IMR-90 (cell line): ENCODE results near the gene TBP. TPM values are rescaled to one million over a fixed set of nuclear protein-coding genes. Genes with fewer than 3 reads are reported as not detected.

Experiments
- ATAC-seq: fragments of 200-7000 bp; cut with Tn5 transposase; 2 replicates; pipeline ENCODE4 v1.9.1; 2020; ENCODE audit warnings: low read depth, mild to moderate bottlenecking, moderate library complexity
- BruUV-seq: library from RNA; stranded (reverse); fragments of 400-500 nt; replicated peaks from 2 replicates; lab custom pipeline; 2021; lab: Mats Ljungman, UMichigan
- CTCF ChIA-PET: fragments of 300-600 bp; formaldehyde crosslinking; extraction: SDS; loops from one replicate; lab custom pipeline; 2021; ENCODE audit warnings: antibody characterized with exemption; lab: Yijun Ruan, JAX
- POLR2A ChIA-PET: fragments of 300-600 bp; sonication (Branson Sonifier 250); formaldehyde crosslinking; loops from one replicate; lab custom pipeline; 2022; ENCODE audit warnings: antibody characterized with exemption; ENCODE audit not compliant: unreplicated experiment; lab: Charles Lee
- DNase-seq: peaks from one replicate; pipeline ENCODE4 v3.0.0; 2013
- H2AFZ ChIP-seq: replicated peaks from 2 replicates; pipeline ENCODE3; 2013; ENCODE audit warnings: low read length, mild to moderate bottlenecking; ENCODE audit not compliant: poor library complexity
- H2AK5ac ChIP-seq: 2 replicates; pipeline ENCODE4 v1.6.1; 2013; ENCODE audit warnings: low read depth, low read length, inconsistent platforms
- H2AK9ac ChIP-seq: replicated peaks from 2 replicates; pipeline ENCODE3; 2013; ENCODE audit warnings: mild to moderate bottlenecking, low read depth, low read length, moderate library complexity; ENCODE audit not compliant: poor library complexity
- H2BK120ac ChIP-seq: 2 replicates; pipeline ENCODE4 v1.6.1; 2013; ENCODE audit warnings: low read depth, low read length, inconsistent platforms
- H2BK15ac ChIP-seq: 3 replicates; pipeline ENCODE4 v1.6.1; 2013; ENCODE audit warnings: low read depth, low read length, inconsistent platforms
- H2BK20ac ChIP-seq: 2 replicates; pipeline ENCODE4 v1.6.1; 2013; ENCODE audit warnings: low read depth, mild to moderate bottlenecking, inconsistent platforms, low read length, moderate library complexity
- H2BK5ac ChIP-seq: 2 replicates; pipeline ENCODE4 v1.6.1; 2013; ENCODE audit warnings: mild to moderate bottlenecking, low read depth, low read length, inconsistent platforms; ENCODE audit not compliant: poor library complexity, severe bottlenecking
- H3K14ac ChIP-seq: replicated peaks from 2 replicates; pipeline ENCODE4 v1.6.1; 2013; ENCODE audit warnings: low read depth, low read length, inconsistent platforms
- H3K18ac ChIP-seq: 2 replicates; pipeline ENCODE4 v1.6.1; 2013; ENCODE audit warnings: low read depth, low read length, control low read depth
- H3K23ac ChIP-seq: 2 replicates; pipeline ENCODE4 v1.6.1; 2013; ENCODE audit warnings: low read depth, low read length, inconsistent platforms
- H3K27ac ChIP-seq: 2 replicates; pipeline ENCODE4 v1.5.1; 2013; ENCODE audit warnings: mild to moderate bottlenecking, control low read depth, low read length; ENCODE audit not compliant: insufficient read depth
- H3K27me3 ChIP-seq: 2 replicates; pipeline ENCODE4 v1.6.1; 2013; ENCODE audit warnings: low read length; ENCODE audit not compliant: control insufficient read depth, insufficient read depth
- H3K36me3 ChIP-seq: 2 replicates; pipeline ENCODE4 v1.6.1; 2013; ENCODE audit warnings: low read length, mixed read lengths; ENCODE audit not compliant: control insufficient read depth, insufficient read depth
- H3K4ac ChIP-seq: 2 replicates; pipeline ENCODE4 v1.6.1; 2013; ENCODE audit warnings: low read depth, low read length, inconsistent platforms
- H3K4me1 ChIP-seq: 2 replicates; pipeline ENCODE4 v1.6.1; 2013; ENCODE audit warnings: low read length, mixed read lengths; ENCODE audit not compliant: control insufficient read depth, insufficient read depth
- H3K4me2 ChIP-seq: 2 replicates; pipeline ENCODE4 v1.6.1; 2013; ENCODE audit warnings: low read depth, mild to moderate bottlenecking, control low read depth, low read length, moderate library complexity
- H3K4me3 ChIP-seq: 2 replicates; pipeline ENCODE4 v1.5.1; 2013; ENCODE audit warnings: low read depth, mild to moderate bottlenecking, control low read depth, low read length, moderate library complexity; ENCODE audit not compliant: insufficient read depth
- H3K56ac ChIP-seq: 2 replicates; pipeline ENCODE4 v1.6.1; 2013; ENCODE audit warnings: low read length, inconsistent platforms; ENCODE audit not compliant: insufficient read depth; ENCODE audit errors: extremely low read depth
- H3K79me1 ChIP-seq, 2 experiments: 2 replicates each; pipeline ENCODE4 v1.6.1; 2013; ENCODE audit warnings: low read length in 2 of 2, inconsistent platforms in 1 of 2, low read depth in 1 of 2
- H3K9ac ChIP-seq: 2 replicates; pipeline ENCODE4 v1.6.1; 2013; ENCODE audit warnings: low read depth, low read length, control low read depth
- H3K9me1 ChIP-seq: 2 replicates; pipeline ENCODE4 v1.6.1; 2013; ENCODE audit warnings: low read length, inconsistent platforms; ENCODE audit not compliant: insufficient read depth
- H3K9me3 ChIP-seq: 2 replicates; pipeline ENCODE4 v1.6.1; 2013; ENCODE audit warnings: low read length; ENCODE audit not compliant: control insufficient read depth, insufficient read depth
- H4K20me1 ChIP-seq: 2 replicates; pipeline ENCODE4 v1.6.1; 2013; ENCODE audit warnings: low read length, inconsistent platforms; ENCODE audit not compliant: insufficient read depth
- H4K5ac ChIP-seq: 2 replicates; pipeline ENCODE4 v1.6.1; 2013; ENCODE audit warnings: mild to moderate bottlenecking, low read depth, low read length, control low read depth
- H4K8ac ChIP-seq, 2 experiments: 2 replicates each; pipeline ENCODE4 v1.6.1; 2013; ENCODE audit warnings: low read depth in 2 of 2, low read length in 2 of 2, control low read depth in 1 of 2, inconsistent platforms in 1 of 2
- H4K91ac ChIP-seq: 2 replicates; pipeline ENCODE4 v1.6.1; 2013; ENCODE audit warnings: low read depth, low read length, inconsistent platforms; ENCODE audit not compliant: insufficient read depth
- BHLHE40 ChIP-seq: fragments of 150-350 bp; IDR thresholded peaks from 2 replicates; pipeline ENCODE4 v1.6.1; 2016; ENCODE audit warnings: mild to moderate bottlenecking, low read depth, low read length
- CEBPB ChIP-seq: IDR thresholded peaks from 2 replicates; pipeline ENCODE4 v1.6.1; 2012; ENCODE audit warnings: low read depth, low read length, improper control_type of control experiment
- CHD1 ChIP-seq: IDR thresholded peaks from 2 replicates; pipeline ENCODE4 v1.6.1; 2012; ENCODE audit warnings: low read depth, low read length, improper control_type of control experiment
- FOS ChIP-seq: fragments of 150-350 bp; IDR thresholded peaks from 2 replicates; pipeline ENCODE4 v1.6.1; 2016; ENCODE audit warnings: low read depth, low read length
- MAFK ChIP-seq: IDR thresholded peaks from 2 replicates; pipeline ENCODE4 v1.6.1; 2012; ENCODE audit warnings: low read depth, low read length, improper control_type of control experiment
- MAZ ChIP-seq: IDR thresholded peaks from 2 replicates; pipeline ENCODE4 v1.6.1; 2012; ENCODE audit warnings: low read depth, mild to moderate bottlenecking, low read length, improper control_type of control experiment, moderate library complexity, borderline replicate concordance
- MXI1 ChIP-seq: IDR thresholded peaks from 2 replicates; pipeline ENCODE4 v1.6.1; 2012; ENCODE audit warnings: low read depth, mild to moderate bottlenecking, low read length, moderate library complexity, borderline replicate concordance
- NFE2L2 ChIP-seq: fragments of 150-350 bp; IDR thresholded peaks from 2 replicates; pipeline ENCODE4 v1.6.1; 2016; ENCODE audit warnings: low read depth, mild to moderate bottlenecking, low read length
- POLR2A ChIP-seq: IDR thresholded peaks from 2 replicates; pipeline ENCODE4 v1.6.1; 2012; ENCODE audit warnings: mild to moderate bottlenecking, low read depth, low read length
- RAD21 ChIP-seq: IDR thresholded peaks from 2 replicates; pipeline ENCODE4 v1.6.1; 2012; ENCODE audit warnings: low read length, improper control_type of control experiment
- RCOR1 ChIP-seq: IDR thresholded peaks from 2 replicates; pipeline ENCODE4 v1.6.1; 2012; ENCODE audit warnings: mild to moderate bottlenecking, low read length, improper control_type of control experiment; ENCODE audit not compliant: insufficient replicate concordance
- RFX5 ChIP-seq: IDR thresholded peaks from 2 replicates; pipeline ENCODE4 v1.8.0; 2012; ENCODE audit warnings: low read depth, mild to moderate bottlenecking, low read length, moderate library complexity
- SMC3 ChIP-seq: fragments of 150-350 bp; IDR thresholded peaks from 2 replicates; pipeline ENCODE4 v1.6.1; 2016; ENCODE audit warnings: low read depth, mild to moderate bottlenecking, antibody characterized with exemption, low read length, moderate library complexity
- WGBS, 2 experiments: methylation state at CpG; one replicate each; pipeline versions ENCODE4 v1.1.5 to v1.1.7; 2013; ENCODE audit warnings: missing lambda C conversion rate in 2 of 2; ENCODE audit not compliant: insufficient read length in 1 of 2; ENCODE audit errors: extremely low coverage in 2 of 2; 5-methylcytosine and 5-hydroxymethylcytosine counted together
- dilution Hi-C: fragments of 300-500 bp; cut with HindIII; formaldehyde crosslinking; loops from one replicate; pipeline ENCODE4 v1.14.3; 2018; ENCODE audit warnings: low sequenced_read_pairs; ENCODE audit not compliant: unreplicated experiment
- in situ Hi-C: fragments of 300-500 bp; cut with MboI; formaldehyde crosslinking; loops from 3 replicates; pipeline ENCODE4 v1.14.3; 2019; ENCODE audit warnings: low sequenced_read_pairs, inconsistent platforms, mixed read lengths
- intact Hi-C: fragments of 100-400 bp; cut with micrococcal nuclease; formaldehyde crosslinking; loops from 2 replicates; pipeline ENCODE4 v1.10.0; 2022
- polyA plus RNA-seq, 3 experiments: library from polyadenylated mRNA; depleted of rRNA; stranded (reverse); fragments of >200 nt; gene quantifications; 2 replicates each; pipeline ENCODE4 v1.2.3, GENCODE V29; 2012; ENCODE audit warnings: low replicate concordance in 1 of 3
- total RNA-seq: library from RNA; depleted of rRNA; stranded (reverse); fragments of >200 nt; gene quantifications from 2 replicates; pipeline ENCODE4 v1.2.3, GENCODE V29; 2012
- TF ChIP-seq, protein P1 (sequence below): fragments of 150-350 bp; IDR thresholded peaks from 2 replicates; pipeline ENCODE4 v1.6.1; 2016; ENCODE audit warnings: low read depth, mild to moderate bottlenecking, low read length, moderate library complexity, borderline replicate concordance
- TF ChIP-seq, protein P2 (sequence below): fragments of 150-350 bp; IDR thresholded peaks from 2 replicates; pipeline ENCODE4 v1.6.1; 2017; ENCODE audit warnings: mild to moderate bottlenecking, antibody characterized with exemption, low read length, low read depth
- TF ChIP-seq, protein P3 (sequence below): conservative IDR thresholded peaks from 2 replicates; pipeline ENCODE4 v1.5.1; 2012; ENCODE audit warnings: mild to moderate bottlenecking, low read depth, low read length, improper control_type of control experiment

TBP gene
- total and polyA plus RNA-seq, 2 of the 4 experiments (the other 2 are of a cell fraction), result 8.8 to 12.5 TPM

DNA sequence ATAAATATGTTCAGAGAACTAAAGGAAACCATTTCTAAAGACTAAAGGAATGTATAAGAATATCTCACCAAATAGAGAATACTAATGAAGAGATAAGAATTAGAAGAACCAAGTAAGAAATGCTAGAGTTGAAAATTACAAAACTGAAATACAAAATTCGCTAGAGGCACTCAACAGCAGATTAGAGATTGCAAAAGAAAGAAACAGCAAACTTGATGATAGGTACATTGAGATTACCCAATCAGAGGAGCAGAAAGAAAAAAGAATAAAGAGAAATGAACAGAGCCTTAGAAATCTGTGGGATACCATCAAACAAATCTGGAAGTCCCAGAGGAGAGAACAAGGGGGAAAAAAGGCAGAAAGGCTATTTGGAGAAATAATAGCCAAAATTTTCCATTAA is 36.6 kb downstream of the TBP start:
- H3K4me3 ChIP-seq, result no peak overlapping the region
- H2AK5ac ChIP-seq, result no peak overlapping the region
- H3K9me3 ChIP-seq, result peaks cover 1% of the 10 kb centered on the region; the same call in 1 of the 2 replicates
- in situ Hi-C loops, result no loop called here
- no peak overlapping the region for H2BK15ac ChIP-seq
- no peak overlapping the region for H4K91ac ChIP-seq
- no peaks in the 10 kb centered on the region for H3K27me3 ChIP-seq
- no peaks in the 10 kb centered on the region for H3K9me1 ChIP-seq
- no peaks in the 10 kb centered on the region for H3K36me3 ChIP-seq
- H2BK20ac ChIP-seq, result no peak overlapping the region
- H3K27ac ChIP-seq, result no peak overlapping the region
- WGBS, 2 experiments, result no CpG with 5 or more reads among the region's 1 CpG
- no peak overlapping the region for H3K56ac ChIP-seq
- H4K5ac ChIP-seq, result no peak overlapping the region
- no peak overlapping the region for H2BK120ac ChIP-seq
- no peak overlapping the region for H2AFZ ChIP-seq
- TF ChIP-seq MAZ (no peak), NFE2L2 (no peak), RFX5 (no peak), POLR2A (no peak), MAFK (no peak), RCOR1 (no peak), CHD1 (no peak), MXI1 (no peak), FOS (no peak), BHLHE40 (no peak), CEBPB (no peak), RAD21 (no peak), SMC3 (no peak)
- TF ChIP-seq, protein P1, sequence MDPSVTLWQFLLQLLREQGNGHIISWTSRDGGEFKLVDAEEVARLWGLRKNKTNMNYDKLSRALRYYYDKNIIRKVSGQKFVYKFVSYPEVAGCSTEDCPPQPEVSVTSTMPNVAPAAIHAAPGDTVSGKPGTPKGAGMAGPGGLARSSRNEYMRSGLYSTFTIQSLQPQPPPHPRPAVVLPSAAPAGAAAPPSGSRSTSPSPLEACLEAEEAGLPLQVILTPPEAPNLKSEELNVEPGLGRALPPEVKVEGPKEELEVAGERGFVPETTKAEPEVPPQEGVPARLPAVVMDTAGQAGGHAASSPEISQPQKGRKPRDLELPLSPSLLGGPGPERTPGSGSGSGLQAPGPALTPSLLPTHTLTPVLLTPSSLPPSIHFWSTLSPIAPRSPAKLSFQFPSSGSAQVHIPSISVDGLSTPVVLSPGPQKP, result no peak
- TF ChIP-seq, protein P2, sequence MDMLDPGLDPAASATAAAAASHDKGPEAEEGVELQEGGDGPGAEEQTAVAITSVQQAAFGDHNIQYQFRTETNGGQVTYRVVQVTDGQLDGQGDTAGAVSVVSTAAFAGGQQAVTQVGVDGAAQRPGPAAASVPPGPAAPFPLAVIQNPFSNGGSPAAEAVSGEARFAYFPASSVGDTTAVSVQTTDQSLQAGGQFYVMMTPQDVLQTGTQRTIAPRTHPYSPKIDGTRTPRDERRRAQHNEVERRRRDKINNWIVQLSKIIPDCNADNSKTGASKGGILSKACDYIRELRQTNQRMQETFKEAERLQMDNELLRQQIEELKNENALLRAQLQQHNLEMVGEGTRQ, result no peak
- TF ChIP-seq, protein P3, sequence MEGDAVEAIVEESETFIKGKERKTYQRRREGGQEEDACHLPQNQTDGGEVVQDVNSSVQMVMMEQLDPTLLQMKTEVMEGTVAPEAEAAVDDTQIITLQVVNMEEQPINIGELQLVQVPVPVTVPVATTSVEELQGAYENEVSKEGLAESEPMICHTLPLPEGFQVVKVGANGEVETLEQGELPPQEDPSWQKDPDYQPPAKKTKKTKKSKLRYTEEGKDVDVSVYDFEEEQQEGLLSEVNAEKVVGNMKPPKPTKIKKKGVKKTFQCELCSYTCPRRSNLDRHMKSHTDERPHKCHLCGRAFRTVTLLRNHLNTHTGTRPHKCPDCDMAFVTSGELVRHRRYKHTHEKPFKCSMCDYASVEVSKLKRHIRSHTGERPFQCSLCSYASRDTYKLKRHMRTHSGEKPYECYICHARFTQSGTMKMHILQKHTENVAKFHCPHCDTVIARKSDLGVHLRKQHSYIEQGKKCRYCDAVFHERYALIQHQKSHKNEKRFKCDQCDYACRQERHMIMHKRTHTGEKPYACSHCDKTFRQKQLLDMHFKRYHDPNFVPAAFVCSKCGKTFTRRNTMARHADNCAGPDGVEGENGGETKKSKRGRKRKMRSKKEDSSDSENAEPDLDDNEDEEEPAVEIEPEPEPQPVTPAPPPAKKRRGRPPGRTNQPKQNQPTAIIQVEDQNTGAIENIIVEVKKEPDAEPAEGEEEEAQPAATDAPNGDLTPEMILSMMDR, result no peak
- H2BK5ac ChIP-seq, result no peak overlapping the region
- no peak overlapping the region for H3K14ac ChIP-seq
- no peaks in the 10 kb centered on the region for H4K20me1 ChIP-seq
- no peak overlapping the region for H4K8ac ChIP-seq
- no peak overlapping the region for H3K9ac ChIP-seq
- H2AK9ac ChIP-seq, result no peak overlapping the region
- dilution Hi-C loops, result no loop called here
- H3K79me1 ChIP-seq, result no peaks in the 10 kb centered on the region
- CTCF ChIA-PET, result no interaction called here
- H3K4me1 ChIP-seq, result no peaks in the 10 kb centered on the region
- BruUV-seq, result no TSS peak
- intact Hi-C loops, result no loop called here
- H3K4me2 ChIP-seq, result no peak overlapping the region
- POLR2A ChIA-PET, result no interaction called here
- no peak overlapping the region for H3K23ac ChIP-seq
- ATAC-seq, result no peak
- no peak overlapping the region for H3K18ac ChIP-seq
- H3K4ac ChIP-seq, result no peak overlapping the region
- DNase-seq, result no peak
